Osteocyte (in vitro differentiated cells): Measurements from ENCODE around the gene KRTAP10-12. TPM values are rescaled to one million over a fixed set of nuclear protein-coding genes. Genes with fewer than 3 reads are reported as not detected.

Experiments
- DNase-seq: peaks from one replicate; pipeline ENCODE4 v3.0.0; 2021; ENCODE audit warnings: mixed read lengths; ENCODE audit not compliant: unreplicated experiment; ENCODE audit errors: extremely low spot score
- H3K27ac Mint-ChIP-seq: one replicate; pipeline ENCODE4 v1.8.0; 2021; ENCODE audit warnings: mild to moderate bottlenecking, mixed read lengths; ENCODE audit not compliant: unreplicated experiment
- H3K27me3 Mint-ChIP-seq: one replicate; pipeline ENCODE4 v1.8.0; 2021; ENCODE audit warnings: mixed read lengths; ENCODE audit not compliant: unreplicated experiment
- H3K36me3 Mint-ChIP-seq: one replicate; pipeline ENCODE4 v1.8.0; 2021; ENCODE audit warnings: mixed read lengths; ENCODE audit not compliant: unreplicated experiment
- H3K4me1 Mint-ChIP-seq: one replicate; pipeline ENCODE4 v1.8.0; 2021; ENCODE audit warnings: mixed read lengths; ENCODE audit not compliant: unreplicated experiment
- H3K4me3 Mint-ChIP-seq: one replicate; pipeline ENCODE4 v1.8.0; 2021; ENCODE audit warnings: mild to moderate bottlenecking, moderate library complexity, mixed read lengths; ENCODE audit not compliant: unreplicated experiment
- H3K9me3 Mint-ChIP-seq: one replicate; pipeline ENCODE4 v1.8.0; 2021; ENCODE audit warnings: mixed read lengths; ENCODE audit not compliant: unreplicated experiment
- CTCF ChIP-seq: fragments of 200-600 bp; sonication (generic); IDR thresholded peaks from 2 replicates; pipeline ENCODE4 v1.5.0; 2021; ENCODE audit warnings: antibody characterized with exemption, mild to moderate bottlenecking, moderate library complexity
- total RNA-seq: library from RNA; stranded (reverse); gene quantifications from 2 replicates; pipeline ENCODE4 v1.2.1, GENCODE V29; 2021

Gene KRTAP10-12
- total RNA-seq, 1 donor from 2014 or later = not detected

GRCh38 chr21:44666401-44667320 is 30.3 kb upstream of the KRTAP10-12 start, which contains the start of gene KRTAP12-2:
Gene KRTAP12-2, minus strand, starts transcription at chr21:44666927. Its CDS starts 41 bp downstream, at chr21:44666886.
- peak; percentile 73 for DNase-seq
- TF ChIP-seq CTCF = no peak
- Mint-ChIP-seq H3K9me3 (peaks cover 14% of the 10 kb centered on the region), H3K4me1 (no peaks in the 10 kb centered on the region), H3K27ac (no peak within 1 kb of the TSS), H3K36me3 (no peaks in the 10 kb centered on the region), H3K4me3 (no peak within 1 kb of the TSS), H3K27me3 (peaks cover 37% of the 10 kb centered on the region)

- peak; percentile 51 for DNase-seq
- peaks cover 30% of the 10 kb centered on the region for H3K27me3 Mint-ChIP-seq
- no peak overlapping the region for H3K27ac Mint-ChIP-seq
- H3K36me3 Mint-ChIP-seq = no peaks in the 10 kb centered on the region
- H3K4me3 Mint-ChIP-seq = no peak overlapping the region
- H3K9me3 Mint-ChIP-seq = peaks cover 17% of the 10 kb centered on the region
- TF ChIP-seq CTCF = no peak
- H3K4me1 Mint-ChIP-seq = no peaks in the 10 kb centered on the region
Measured at GRCh38 chr21:44667612-44668011, 29.4 kb upstream of the KRTAP10-12 start.

GRCh38 chr21:44670642-44671432 is 26.1 kb upstream of the KRTAP10-12 start:
- Mint-ChIP-seq H3K4me1 (no peaks in the 10 kb centered on the region), H3K36me3 (no peaks in the 10 kb centered on the region), H3K27me3 (peaks cover 33% of the 10 kb centered on the region), H3K9me3 (peaks cover 31% of the 10 kb centered on the region), H3K27ac (no peak overlapping the region), H3K4me3 (no peak overlapping the region)
- peak; percentile 72 for DNase-seq
- TF ChIP-seq CTCF = no peak

- Mint-ChIP-seq H3K27ac (no peak overlapping the region), H3K4me3 (no peak overlapping the region), H3K27me3 (peaks cover 43% of the 10 kb centered on the region), H3K4me1 (no peaks in the 10 kb centered on the region), H3K9me3 (peaks cover 31% of the 10 kb centered on the region), H3K36me3 (no peaks in the 10 kb centered on the region)
- no peak for TF ChIP-seq CTCF
- DNase-seq = no peak
Measured at GRCh38 chr21:44671911-44672310, 25.1 kb upstream of the KRTAP10-12 start.

GRCh38 chr21:44677881-44678280 is 19.1 kb upstream of the KRTAP10-12 start:
- H3K27me3 Mint-ChIP-seq = peaks cover 58% of the 10 kb centered on the region
- no peak overlapping the region for H3K4me3 Mint-ChIP-seq
- no peaks in the 10 kb centered on the region for H3K36me3 Mint-ChIP-seq
- no peaks in the 10 kb centered on the region for H3K4me1 Mint-ChIP-seq
- peaks cover 13% of the 10 kb centered on the region for H3K9me3 Mint-ChIP-seq
- no peak for TF ChIP-seq CTCF
- no peak overlapping the region for H3K27ac Mint-ChIP-seq
- peak; percentile 72 for DNase-seq
